Vagina (tissue), 2 donors: ENCODE results near the gene IL16.

ENCODE experiments used
- CTCF ChIP-seq, 3 experiments: fragments of 450-650 bp in 2 of 3; fragments of 200-600 bp in 1 of 3; sonication (generic) in 1 of 3; IDR thresholded peaks; one replicate each; pipeline ENCODE4 v1.5.1; 2017 to 2019; ENCODE audit warnings: antibody characterized with exemption in 3 of 3, mild to moderate bottlenecking in 2 of 3, moderate library complexity in 2 of 3
- POLR2AphosphoS5 ChIP-seq, 2 donors: sonication (generic); formaldehyde crosslinking; IDR thresholded peaks; one replicate each; pipeline ENCODE4 v1.9.0; 2017; ENCODE audit warnings: antibody characterized with exemption in 2 of 2, mild to moderate bottlenecking in 2 of 2, low read depth in 1 of 2; ENCODE audit not compliant: insufficient read depth in 1 of 2

- TF ChIP-seq POLR2AphosphoS5 (IDR thresholded peaks at IDR 0.05; ENCODE audit: insufficient read depth in 1 of 2, low read depth in 1 of 2), result no peak
- no peak for TF ChIP-seq CTCF (IDR thresholded peaks at IDR 0.05)
Observed at GRCh38 chr15:81277851-81278250, 81.2 kb downstream of the IL16 start.
